ENCODE measurements around the gene AOX1.

GRCh38 chr2:200695601-200696000 is 109.8 kb downstream of the AOX1 start:
- TF ChIP-seq, protein P1, sequence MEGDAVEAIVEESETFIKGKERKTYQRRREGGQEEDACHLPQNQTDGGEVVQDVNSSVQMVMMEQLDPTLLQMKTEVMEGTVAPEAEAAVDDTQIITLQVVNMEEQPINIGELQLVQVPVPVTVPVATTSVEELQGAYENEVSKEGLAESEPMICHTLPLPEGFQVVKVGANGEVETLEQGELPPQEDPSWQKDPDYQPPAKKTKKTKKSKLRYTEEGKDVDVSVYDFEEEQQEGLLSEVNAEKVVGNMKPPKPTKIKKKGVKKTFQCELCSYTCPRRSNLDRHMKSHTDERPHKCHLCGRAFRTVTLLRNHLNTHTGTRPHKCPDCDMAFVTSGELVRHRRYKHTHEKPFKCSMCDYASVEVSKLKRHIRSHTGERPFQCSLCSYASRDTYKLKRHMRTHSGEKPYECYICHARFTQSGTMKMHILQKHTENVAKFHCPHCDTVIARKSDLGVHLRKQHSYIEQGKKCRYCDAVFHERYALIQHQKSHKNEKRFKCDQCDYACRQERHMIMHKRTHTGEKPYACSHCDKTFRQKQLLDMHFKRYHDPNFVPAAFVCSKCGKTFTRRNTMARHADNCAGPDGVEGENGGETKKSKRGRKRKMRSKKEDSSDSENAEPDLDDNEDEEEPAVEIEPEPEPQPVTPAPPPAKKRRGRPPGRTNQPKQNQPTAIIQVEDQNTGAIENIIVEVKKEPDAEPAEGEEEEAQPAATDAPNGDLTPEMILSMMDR (IDR thresholded peaks at IDR 0.05; ENCODE audit: borderline replicate concordance, extremely low read depth, low read length, poor library complexity, severe bottlenecking): no peak
- no peak for TF ChIP-seq EZH2 (IDR thresholded peaks at IDR 0.05; ENCODE audit: borderline replicate concordance, low read depth, low read length, severe bottlenecking)

All from DND-41 (cell line).